ENCODE data around the gene STOX2. TPM values are rescaled to one million over a fixed set of nuclear protein-coding genes. Genes with fewer than 3 reads are reported as not detected.

The STOX2 gene
- total and polyA plus RNA-seq, 8 donors = 0.29 to 55.8 (median 3.9) TPM

GRCh38 chr4:183873409-183874185, 31.5 kb upstream of the STOX2 start:
- peaks cover 4 to 29% (median 15%) of the 10 kb centered on the region in 4 donors for H3K4me1 ChIP-seq
- H3K27ac ChIP-seq = peak overlapping the region in 1 of 5 donors; percentile 15
- H3K27me3 ChIP-seq = no peaks in the 10 kb centered on the region
- intact Hi-C loops (cut with DNase I; ENCODE audit: low total_unique reads) = no loop called here
- DNase-seq = no peak
- TF ChIP-seq POLR2AphosphoS5 (IDR thresholded peaks at IDR 0.05) (no peak), CTCF (IDR thresholded peaks at IDR 0.05) (no peak), EP300 (IDR thresholded peaks at IDR 0.05) (no peak), POLR2A (IDR thresholded peaks at IDR 0.05) (no peak)
- H3K9me3 ChIP-seq = no peaks in the 10 kb centered on the region
- WGBS, 5 donors = 87 to 95% (median 89%) methylated on average over 7 of the region's 7 CpGs
- no peak overlapping the region for H3K4me3 ChIP-seq
- H3K36me3 ChIP-seq = no peaks in the 10 kb centered on the region

- Histone ChIP-seq H3K27ac (peak overlapping the region in 4 of 5 donors; percentile 76 to 88 (median 80)), H3K4me3 (no peak overlapping the region), H3K36me3 (no peaks in the 10 kb centered on the region), H3K27me3 (no peaks in the 10 kb centered on the region), H3K4me1 (peaks cover 4 to 29% (median 15%) of the 10 kb centered on the region in 4 donors), H3K9me3 (no peaks in the 10 kb centered on the region)
- intact Hi-C loops (cut with DNase I; ENCODE audit: low total_unique reads) = no loop called here
- WGBS, 5 donors = 82 to 91% (median 90%) methylated on average over 10 of the region's 10 CpGs
- no peak for DNase-seq
- TF ChIP-seq POLR2AphosphoS5 (IDR thresholded peaks at IDR 0.05) (no peak), POLR2A (IDR thresholded peaks at IDR 0.05) (no peak), CTCF (IDR thresholded peaks at IDR 0.05) (no peak), EP300 (IDR thresholded peaks at IDR 0.05) (no peak)
These were observed 29.8 kb upstream of the STOX2 start for GRCh38 chr4:183875251-183875825.

GRCh38 chr4:183876268-183876934, 28.7 kb upstream of the STOX2 start:
- DNase-seq = peak; percentile 87 to 93
- 14 to 26% (median 25%) methylated on average over 17 to 18 of the region's 18 CpGs for WGBS, 5 donors
- TF ChIP-seq EP300 (IDR thresholded peaks at IDR 0.05) (peak; percentile 92), POLR2A (IDR thresholded peaks at IDR 0.05) (no peak), CTCF (IDR thresholded peaks at IDR 0.05) (no peak), POLR2AphosphoS5 (IDR thresholded peaks at IDR 0.05) (peak; percentile 3 to 81 (median 41))
- H3K4me1 ChIP-seq = peaks cover 4 to 29% (median 15%) of the 10 kb centered on the region in 4 donors
- intact Hi-C loops (cut with DNase I; ENCODE audit: low total_unique reads) = no loop called here
- no peaks in the 10 kb centered on the region for H3K9me3 ChIP-seq
- H3K36me3 ChIP-seq = no peaks in the 10 kb centered on the region
- H3K27ac ChIP-seq = peak overlapping the region; percentile 56 to 88 (median 79)
- no peaks in the 10 kb centered on the region for H3K27me3 ChIP-seq
- peak overlapping the region; percentile 32 to 42 (median 36) for H3K4me3 ChIP-seq

- TF ChIP-seq POLR2AphosphoS5 (IDR thresholded peaks at IDR 0.05) (no peak), CTCF (IDR thresholded peaks at IDR 0.05) (no peak), POLR2A (IDR thresholded peaks at IDR 0.05) (no peak), EP300 (IDR thresholded peaks at IDR 0.05) (no peak)
- Histone ChIP-seq H3K4me3 (no peak overlapping the region), H3K36me3 (no peaks in the 10 kb centered on the region), H3K4me1 (peaks cover 4 to 26% (median 15%) of the 10 kb centered on the region in 4 donors), H3K27me3 (no peaks in the 10 kb centered on the region), H3K9me3 (no peaks in the 10 kb centered on the region), H3K27ac (no peak overlapping the region)
- no peak for DNase-seq
- intact Hi-C loops (cut with DNase I; ENCODE audit: low total_unique reads) = no loop called here
- WGBS, 5 donors = 85 to 92% (median 90%) methylated on average over 4 of the region's 4 CpGs
These were observed 26.7 kb upstream of the STOX2 start for GRCh38 chr4:183878251-183878970.
